Type B pancreatic cell (in vitro differentiated cells): ENCODE data around the gene REC114. TPM values are rescaled to one million over a fixed set of nuclear protein-coding genes. Genes with fewer than 3 reads are reported as not detected.

Source experiments
- DNase-seq: peaks from one replicate; pipeline ENCODE4 v3.0.0; 2021; ENCODE audit warnings: mixed read lengths; ENCODE audit not compliant: unreplicated experiment; ENCODE audit errors: extremely low spot score
- H3K27ac Mint-ChIP-seq: 2 replicates; pipeline ENCODE4 v1.8.0; 2021; ENCODE audit warnings: mild to moderate bottlenecking, mixed read lengths
- H3K27me3 Mint-ChIP-seq: 2 replicates; pipeline ENCODE4 v1.8.0; 2021; ENCODE audit warnings: mixed read lengths
- H3K36me3 Mint-ChIP-seq: 2 replicates; pipeline ENCODE4 v1.8.0; 2021; ENCODE audit warnings: mixed read lengths
- H3K4me1 Mint-ChIP-seq: one replicate; pipeline ENCODE4 v1.8.0; 2021; ENCODE audit warnings: mixed read lengths; ENCODE audit not compliant: unreplicated experiment
- H3K4me3 Mint-ChIP-seq: 2 replicates; pipeline ENCODE4 v1.8.0; 2021; ENCODE audit warnings: mild to moderate bottlenecking, mixed read lengths
- H3K9me3 Mint-ChIP-seq: 2 replicates; pipeline ENCODE4 v1.8.0; 2021; ENCODE audit warnings: mixed read lengths
- total RNA-seq: library from RNA; stranded (reverse); gene quantifications from 2 replicates; pipeline ENCODE4 v1.2.1, GENCODE V29; 2021; ENCODE audit warnings: low replicate concordance
- TF ChIP-seq, protein P1 (sequence below): fragments of 200-600 bp; sonication (generic); conservative IDR thresholded peaks from 2 replicates; pipeline ENCODE4 v1.5.0; 2021; ENCODE audit warnings: antibody characterized with exemption, mild to moderate bottlenecking

Gene REC114
- total RNA-seq, 1 donor from 2014 or later: not detected

DNA sequence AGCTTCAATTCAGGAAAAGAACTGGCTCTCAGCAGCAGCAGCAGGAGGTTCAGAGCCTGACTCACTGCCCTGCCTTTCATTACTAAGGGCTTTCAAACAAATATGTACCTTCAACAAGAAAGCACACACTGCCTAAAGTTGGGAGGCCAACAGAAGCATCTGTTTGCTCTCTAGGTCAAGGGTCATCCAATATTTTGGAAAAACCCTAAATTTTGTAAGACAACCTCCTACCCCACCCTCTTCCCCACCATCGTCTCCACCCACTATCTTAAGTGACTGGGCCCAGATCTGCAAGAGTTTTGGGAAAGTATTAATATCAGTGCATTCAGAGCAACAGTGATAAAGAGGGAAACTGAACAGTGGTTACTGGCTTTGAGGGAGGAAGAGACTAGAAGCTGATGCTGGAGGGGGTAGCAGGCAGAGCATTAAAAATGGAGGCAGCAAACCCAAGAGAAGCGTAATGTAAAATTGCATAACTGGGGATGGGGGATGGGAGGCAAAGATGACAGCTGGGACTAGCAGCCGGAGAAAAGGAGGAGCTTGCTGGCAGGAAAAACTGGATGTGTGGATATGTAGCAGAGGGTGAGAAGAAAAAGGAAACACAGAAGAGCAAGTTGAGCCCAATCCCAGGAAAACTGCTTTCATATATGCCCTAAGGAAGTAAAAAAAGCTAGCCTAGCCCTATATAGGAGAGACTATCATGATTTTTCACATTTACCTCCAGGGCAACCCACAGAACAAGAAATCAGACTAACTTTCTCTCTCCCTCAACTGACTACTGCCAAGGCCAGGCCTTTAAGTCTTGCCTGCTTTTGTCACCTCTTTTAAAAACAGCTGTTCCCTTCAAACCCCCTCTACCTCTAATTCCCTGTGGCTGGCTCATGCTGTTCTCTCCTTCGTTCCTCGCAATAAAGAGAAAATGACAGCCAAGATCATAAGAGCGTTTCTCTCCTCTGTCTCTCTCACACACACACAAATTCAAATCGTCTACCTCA lies 158.8 kb downstream of the REC114 start:
- DNase-seq: no peak

DNA sequence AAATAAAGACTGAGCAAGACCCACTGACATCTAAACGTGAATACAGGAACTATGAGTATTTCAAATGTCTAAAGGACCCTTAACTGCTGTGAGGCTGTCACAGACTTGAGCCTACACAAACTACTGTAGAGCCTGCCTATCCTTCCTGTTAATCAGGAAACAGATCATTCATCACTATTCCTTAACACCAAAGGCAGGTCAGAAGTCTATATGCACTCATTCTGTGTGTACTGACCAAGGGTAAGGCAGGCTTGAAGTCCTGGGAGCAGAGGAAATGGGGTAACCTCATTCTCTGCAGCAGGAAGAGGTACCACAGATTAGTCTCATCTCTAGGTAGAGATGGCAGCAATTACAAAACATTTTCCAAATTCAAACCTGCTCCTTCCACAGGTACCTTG lies 159.5 kb downstream of the REC114 start:
- Mint-ChIP-seq H3K27me3 (no peaks in the 10 kb centered on the region), H3K27ac (no peak overlapping the region), H3K36me3 (peaks cover 3% of the 10 kb centered on the region), H3K4me3 (no peak overlapping the region), H3K4me1 (peaks cover 38% of the 10 kb centered on the region), H3K9me3 (no peaks in the 10 kb centered on the region)
- TF ChIP-seq, protein P1, sequence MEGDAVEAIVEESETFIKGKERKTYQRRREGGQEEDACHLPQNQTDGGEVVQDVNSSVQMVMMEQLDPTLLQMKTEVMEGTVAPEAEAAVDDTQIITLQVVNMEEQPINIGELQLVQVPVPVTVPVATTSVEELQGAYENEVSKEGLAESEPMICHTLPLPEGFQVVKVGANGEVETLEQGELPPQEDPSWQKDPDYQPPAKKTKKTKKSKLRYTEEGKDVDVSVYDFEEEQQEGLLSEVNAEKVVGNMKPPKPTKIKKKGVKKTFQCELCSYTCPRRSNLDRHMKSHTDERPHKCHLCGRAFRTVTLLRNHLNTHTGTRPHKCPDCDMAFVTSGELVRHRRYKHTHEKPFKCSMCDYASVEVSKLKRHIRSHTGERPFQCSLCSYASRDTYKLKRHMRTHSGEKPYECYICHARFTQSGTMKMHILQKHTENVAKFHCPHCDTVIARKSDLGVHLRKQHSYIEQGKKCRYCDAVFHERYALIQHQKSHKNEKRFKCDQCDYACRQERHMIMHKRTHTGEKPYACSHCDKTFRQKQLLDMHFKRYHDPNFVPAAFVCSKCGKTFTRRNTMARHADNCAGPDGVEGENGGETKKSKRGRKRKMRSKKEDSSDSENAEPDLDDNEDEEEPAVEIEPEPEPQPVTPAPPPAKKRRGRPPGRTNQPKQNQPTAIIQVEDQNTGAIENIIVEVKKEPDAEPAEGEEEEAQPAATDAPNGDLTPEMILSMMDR: no peak
- no peak for DNase-seq

More for the DNA sequence above, 158.8 kb downstream of the REC114 start:
- H3K4me1 Mint-ChIP-seq: peaks cover 33% of the 10 kb centered on the region
- no peak overlapping the region for H3K27ac Mint-ChIP-seq
- no peaks in the 10 kb centered on the region for H3K9me3 Mint-ChIP-seq
- no peaks in the 10 kb centered on the region for H3K27me3 Mint-ChIP-seq
- TF ChIP-seq, protein P1: no peak
- no peak overlapping the region for H3K4me3 Mint-ChIP-seq
- H3K36me3 Mint-ChIP-seq: peaks cover 3% of the 10 kb centered on the region

- no peak for DNase-seq
- H3K4me3 Mint-ChIP-seq: no peak overlapping the region
- H3K4me1 Mint-ChIP-seq: peaks cover 35% of the 10 kb centered on the region
- H3K27me3 Mint-ChIP-seq: no peaks in the 10 kb centered on the region
- no peak overlapping the region for H3K27ac Mint-ChIP-seq
- TF ChIP-seq, protein P1: no peak
- no peaks in the 10 kb centered on the region for H3K9me3 Mint-ChIP-seq
- peaks cover 3% of the 10 kb centered on the region for H3K36me3 Mint-ChIP-seq
Measured at GRCh38 chr15:73602992-73603391, 160.0 kb downstream of the REC114 start.

DNA sequence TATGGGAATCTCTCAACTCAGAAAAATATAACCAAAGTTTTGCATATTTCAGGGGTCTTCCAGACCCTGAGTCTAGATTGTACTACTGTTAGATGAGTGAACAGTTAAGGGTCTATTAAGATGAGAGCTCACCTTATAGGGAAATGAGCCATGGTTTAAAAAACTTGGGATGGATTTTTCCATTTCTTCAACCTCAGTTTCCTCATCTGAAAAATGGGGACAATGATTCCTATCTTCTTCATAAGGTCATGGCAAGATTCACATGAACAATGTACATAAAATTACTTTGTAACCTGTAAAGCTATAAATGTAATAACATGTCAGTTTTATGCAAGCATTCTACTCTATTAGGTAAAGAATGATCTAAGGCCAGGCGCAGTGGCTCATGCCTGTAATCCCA lies 161.5 kb downstream of the REC114 start:
- no peaks in the 10 kb centered on the region for H3K36me3 Mint-ChIP-seq
- H3K27ac Mint-ChIP-seq: no peak overlapping the region
- TF ChIP-seq, protein P1: no peak
- H3K4me1 Mint-ChIP-seq: peaks cover 31% of the 10 kb centered on the region
- no peak for DNase-seq
- H3K9me3 Mint-ChIP-seq: no peaks in the 10 kb centered on the region
- no peak overlapping the region for H3K4me3 Mint-ChIP-seq
- no peaks in the 10 kb centered on the region for H3K27me3 Mint-ChIP-seq

- DNase-seq: no peak
- no peak overlapping the region for H3K4me3 Mint-ChIP-seq
- H3K36me3 Mint-ChIP-seq: no peaks in the 10 kb centered on the region
- H3K4me1 Mint-ChIP-seq: peaks cover 26% of the 10 kb centered on the region
- TF ChIP-seq, protein P1: no peak
- no peaks in the 10 kb centered on the region for H3K9me3 Mint-ChIP-seq
- H3K27me3 Mint-ChIP-seq: no peaks in the 10 kb centered on the region
- H3K27ac Mint-ChIP-seq: no peak overlapping the region
Measured at GRCh38 chr15:73605759-73606436, 162.9 kb downstream of the REC114 start.
